Common myeloid progenitor, CD34-positive (primary cell): Measurements from ENCODE around the gene TMEM97.
"Not testable (repeated sequence)": the region's sequence is repeated elsewhere in the genome, so short reads cannot be mapped to it uniquely, and the experiment has no call there.

ENCODE experiments used
- CTCF ChIA-PET: fragments of 350-600 bp; sonication (Branson Sonifier 250); formaldehyde crosslinking; loops from one replicate; lab custom pipeline; 2021; ENCODE audit warnings: antibody characterized with exemption; lab: Charles Lee
- POLR2A ChIA-PET: fragments of 350-600 bp; sonication (Branson Sonifier 250); formaldehyde crosslinking; loops from one replicate; lab custom pipeline; 2021; ENCODE audit warnings: antibody characterized with exemption; lab: Charles Lee
- DNase-seq, 3 donors: peaks; one replicate each; pipeline versions ENCODE4 v3.0.0 to v3.0.0-alpha.2; 2013
- H3K27ac ChIP-seq, 2 experiments: 1 replicate in 1 of 2; 2 replicates in 1 of 2; pipeline ENCODE4 v1.7.0; 2013; ENCODE audit warnings: inconsistent platforms in 2 of 2, low read length in 2 of 2, mild to moderate bottlenecking in 2 of 2, low read depth in 1 of 2, moderate library complexity in 1 of 2; ENCODE audit not compliant: severe bottlenecking in 2 of 2, insufficient read depth in 1 of 2, poor library complexity in 1 of 2
- H3K27me3 ChIP-seq, 5 experiments: replicated peaks in 2 of 5; 1 replicate in 3 of 5; 2 replicates in 2 of 5; pipeline versions ENCODE4 v1.6.1 to v1.7.0; 2013; ENCODE audit warnings: low read length in 4 of 5, mild to moderate bottlenecking in 2 of 5, moderate library complexity in 2 of 5, inconsistent platforms in 1 of 5; ENCODE audit not compliant: insufficient read depth in 5 of 5, control insufficient read depth in 4 of 5
- H3K36me3 ChIP-seq, 4 experiments: 1 replicate in 2 of 4; 2 replicates in 2 of 4; pipeline versions ENCODE4 v1.6.1 to v1.7.0; 2013; ENCODE audit warnings: low read length in 3 of 4, control low read depth in 1 of 4, mild to moderate bottlenecking in 1 of 4; ENCODE audit not compliant: control insufficient read depth in 4 of 4, insufficient read depth in 4 of 4
- H3K4me1 ChIP-seq, 4 experiments: 1 replicate in 3 of 4; 2 replicates in 1 of 4; pipeline versions ENCODE4 v1.6.1 to v1.7.1; 2013; ENCODE audit warnings: low read length in 3 of 4, mild to moderate bottlenecking in 3 of 4, control low read depth in 1 of 4, inconsistent platforms in 1 of 4, moderate library complexity in 1 of 4; ENCODE audit not compliant: control insufficient read depth in 4 of 4, insufficient read depth in 4 of 4; ENCODE audit errors: control extremely low read depth in 1 of 4
- H3K4me3 ChIP-seq, 7 experiments: 1 replicate in 4 of 7; 2 replicates in 3 of 7; pipeline versions ENCODE4 v1.5.1 to v1.7.0; 2013; ENCODE audit warnings: mild to moderate bottlenecking in 7 of 7, low read length in 6 of 7, moderate library complexity in 6 of 7, inconsistent platforms in 2 of 7, low read depth in 2 of 7, control low read depth in 1 of 7; ENCODE audit not compliant: insufficient read depth in 4 of 7, control insufficient read depth in 1 of 7; ENCODE audit errors: extremely low read depth in 1 of 7
- H3K9me3 ChIP-seq, 5 experiments: 1 replicate in 4 of 5; 2 replicates in 1 of 5; pipeline versions ENCODE4 v1.6.1 to v1.7.1; 2013; ENCODE audit warnings: low read length in 4 of 5, mild to moderate bottlenecking in 2 of 5, inconsistent platforms in 1 of 5, low read depth in 1 of 5, moderate library complexity in 1 of 5; ENCODE audit not compliant: control insufficient read depth in 4 of 5, insufficient read depth in 2 of 5; ENCODE audit errors: control extremely low read depth in 1 of 5
- WGBS: methylation state at CpG from one replicate; pipeline ENCODE4 v1.1.5; 2013; ENCODE audit not compliant: insufficient coverage; 5-methylcytosine and 5-hydroxymethylcytosine counted together

Gene TMEM97

GRCh38 chr17:28291780-28292330 is 27.1 kb upstream of the TMEM97 start:
- ChIA-PET CTCF (no interaction called here), POLR2A (no interaction called here)
- Histone ChIP-seq H3K9me3 (no peaks in the 10 kb centered on the region), H3K27me3 (peaks cover 2 to 25% (median 9%) of the 10 kb centered on the region in 5 experiments), H3K4me3 (no peak overlapping the region), H3K27ac (no peak overlapping the region), H3K4me1 (no peaks in the 10 kb centered on the region), H3K36me3 (no peaks in the 10 kb centered on the region)
- no CpG with 5 or more reads among the region's 1 CpG for WGBS
- DNase-seq, result no peak

- peaks cover 2 to 25% (median 9%) of the 10 kb centered on the region in 5 experiments for H3K27me3 ChIP-seq
- H3K36me3 ChIP-seq, DNase-seq, H3K4me3 ChIP-seq, H3K4me1 ChIP-seq, H3K9me3 ChIP-seq, POLR2A ChIA-PET, H3K27ac ChIP-seq: not testable (repeated sequence)
- 83% methylated on average over 2 of the region's 12 CpGs for WGBS
- CTCF ChIA-PET, result interaction anchor here (1.6 kb wide), 1 partner anchor 9 kb away, joined by 4 read pairs; no protein-coding TSS in a partner anchor
These were observed 26.1 kb upstream of the TMEM97 start for GRCh38 chr17:28292878-28293277.

DNA sequence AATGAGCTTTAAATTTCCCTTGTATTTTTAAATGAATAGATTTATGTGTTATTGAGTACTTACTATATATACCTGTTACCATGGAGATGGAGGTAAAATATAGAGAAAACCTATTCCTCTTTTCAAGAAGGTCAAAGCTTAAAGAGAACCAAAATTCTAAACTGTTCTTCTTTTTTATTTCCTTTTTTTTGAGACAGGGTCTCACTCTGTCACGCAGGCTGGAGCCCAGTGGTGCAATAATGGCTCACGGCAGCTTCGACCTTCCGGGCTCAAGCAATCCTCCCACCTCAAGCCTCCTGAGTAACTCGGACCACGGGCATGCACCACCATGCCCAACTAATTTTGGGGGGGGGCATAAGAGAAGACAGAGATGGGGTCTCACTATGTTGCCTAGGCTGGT is 25.0 kb upstream of the TMEM97 start:
- H3K27ac ChIP-seq, result no peak overlapping the region
- no peaks in the 10 kb centered on the region for H3K9me3 ChIP-seq
- WGBS, result 96% methylated on average over 6 of the region's 6 CpGs
- no peak for DNase-seq
- ChIA-PET POLR2A (no interaction called here), CTCF (interaction anchor here (1.6 kb wide), 1 partner anchor 10 kb away, joined by 4 read pairs; no protein-coding TSS in a partner anchor)
- peaks cover 2 to 25% (median 10%) of the 10 kb centered on the region in 5 experiments for H3K27me3 ChIP-seq
- H3K4me3 ChIP-seq, result no peak overlapping the region
- H3K36me3 ChIP-seq, result no peaks in the 10 kb centered on the region
- H3K4me1 ChIP-seq, result no peaks in the 10 kb centered on the region

DNA sequence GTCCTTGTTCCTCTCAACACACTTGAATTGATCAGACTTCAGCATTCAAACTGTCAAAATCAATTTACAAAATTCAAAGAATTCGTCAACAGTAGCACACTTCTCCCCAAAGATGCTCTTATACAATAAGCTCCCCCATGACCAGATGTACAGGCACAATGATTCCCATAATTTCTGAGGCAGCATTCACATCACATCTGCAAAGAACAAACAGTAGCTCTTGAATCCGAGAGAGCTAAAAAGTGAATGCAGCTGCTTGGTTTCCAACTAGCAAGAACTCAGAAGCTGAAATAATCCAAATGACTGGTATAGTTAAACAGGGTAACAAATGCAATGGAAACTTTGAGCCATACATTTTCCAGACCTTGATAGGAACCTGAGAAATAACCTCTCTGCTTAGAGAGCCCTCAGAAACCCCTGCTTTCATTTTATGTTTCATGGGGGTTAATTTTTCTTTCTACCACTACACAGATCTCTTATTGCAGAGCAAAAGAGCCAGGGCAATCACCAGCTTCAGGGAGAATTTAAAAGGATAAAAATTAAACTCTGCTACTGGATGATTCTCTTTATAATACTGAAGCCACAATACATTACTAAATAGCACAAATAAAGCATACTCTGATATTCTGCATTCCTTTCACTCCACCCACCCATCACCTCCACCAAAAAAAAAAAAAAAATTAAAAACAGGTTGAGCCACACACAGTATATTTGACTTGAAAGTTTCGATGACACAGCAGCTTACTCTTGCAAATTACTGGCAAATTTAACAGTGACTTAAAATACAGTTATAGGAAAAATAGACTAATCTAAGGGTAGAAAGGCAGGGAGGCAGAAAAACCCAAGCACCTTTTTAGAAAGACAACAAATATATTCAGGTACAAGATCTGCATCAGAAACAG is 23.1 kb upstream of the TMEM97 start:
- Histone ChIP-seq H3K36me3 (no peaks in the 10 kb centered on the region), H3K4me3 (no peak overlapping the region), H3K9me3 (no peaks in the 10 kb centered on the region), H3K27ac (no peak overlapping the region), H3K4me1 (no peaks in the 10 kb centered on the region), H3K27me3 (peaks cover 2 to 19% (median 10%) of the 10 kb centered on the region in 5 experiments)
- ChIA-PET CTCF (interaction anchor here (0.7 to 1.0 kb wide), 2 partner anchors 15 to 26 kb away, joined by 3 to 5 read pairs; no protein-coding TSS in a partner anchor), POLR2A (no interaction called here)
- WGBS, result 100% methylated on average over 1 of the region's 3 CpGs
- no peak for DNase-seq

DNA sequence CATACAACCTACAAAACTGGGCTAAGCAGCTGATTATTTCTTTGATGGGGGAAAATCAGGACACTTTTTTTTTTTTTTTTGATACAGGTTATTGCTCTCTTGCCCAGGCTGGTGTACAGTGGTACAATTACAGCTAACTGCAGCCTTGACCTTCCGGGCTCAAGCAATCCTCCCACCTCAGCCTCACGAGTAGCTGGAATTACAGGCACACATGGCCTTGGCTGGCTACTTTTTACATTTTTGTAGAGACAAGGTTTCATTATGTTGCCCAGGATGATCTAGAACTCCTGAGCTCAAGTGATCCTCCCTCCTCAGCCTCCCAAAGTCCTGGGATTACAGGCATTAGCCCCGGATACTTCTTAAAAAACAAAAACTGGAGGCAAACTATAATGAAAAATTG is 20.6 kb upstream of the TMEM97 start:
- CTCF ChIA-PET, result no interaction called here
- Histone ChIP-seq H3K9me3 (no peaks in the 10 kb centered on the region), H3K4me1 (no peaks in the 10 kb centered on the region), H3K27me3 (peaks cover 0 to 12% (median 4%) of the 10 kb centered on the region in 5 experiments), H3K27ac (no peak overlapping the region), H3K4me3 (no peak overlapping the region), H3K36me3 (no peaks in the 10 kb centered on the region)
- DNase-seq, result no peak
- WGBS, result no CpG with 5 or more reads among the region's 3 CpGs
- POLR2A ChIA-PET, result interaction anchor here (0.6 kb wide), 1 partner anchor 89 kb away, joined by 4 read pairs; no protein-coding TSS in a partner anchor

GRCh38 chr17:28306954-28307401 is 12.0 kb upstream of the TMEM97 start:
- no peak overlapping the region for H3K4me3 ChIP-seq
- H3K27ac ChIP-seq, result no peak overlapping the region
- ChIA-PET POLR2A (no interaction called here), CTCF (no interaction called here)
- WGBS, result 36% methylated on average over 36 of the region's 38 CpGs
- no peak for DNase-seq
- no peaks in the 10 kb centered on the region for H3K4me1 ChIP-seq
- H3K36me3 ChIP-seq, result no peaks in the 10 kb centered on the region
- H3K27me3 ChIP-seq, result peaks cover 12 to 39% (median 16%) of the 10 kb centered on the region in 5 experiments
- no peaks in the 10 kb centered on the region for H3K9me3 ChIP-seq

GRCh38 chr17:28313841-28314240 is 5.2 kb upstream of the TMEM97 start:
- DNase-seq, result no peak
- H3K27me3 ChIP-seq, result peaks cover 0 to 11% (median 5%) of the 10 kb centered on the region in 5 experiments
- no peaks in the 10 kb centered on the region for H3K36me3 ChIP-seq
- peaks cover 0 to 17% (median 10%) of the 10 kb centered on the region in 4 experiments for H3K4me1 ChIP-seq
- H3K9me3 ChIP-seq, result no peaks in the 10 kb centered on the region
- no peak overlapping the region for H3K4me3 ChIP-seq
- no peak overlapping the region for H3K27ac ChIP-seq
- POLR2A ChIA-PET, result no interaction called here
- CTCF ChIA-PET, result no interaction called here
- no CpG with 5 or more reads among the region's 2 CpGs for WGBS
